ENCODE measurements around the gene TMEM147. TPM values are rescaled to one million over a fixed set of nuclear protein-coding genes. Genes with fewer than 3 reads are reported as not detected.

The TMEM147 gene
- polyA plus RNA-seq, 2 of the 4 experiments (the other 2 are of a cell fraction), result 282 to 335 TPM

- CTCF ChIA-PET, result interaction anchor here (0.7 to 10.4 kb wide), 12 partner anchors 9 to 191 kb away, joined by 3 to 256 read pairs (median 18); partner anchors contain the start of genes DMKN, FFAR1 and FFAR3
- DNase-seq (ENCODE audit: low read depth in 1 of 2, low spot score in 1 of 2) (no peak), ATAC-seq (no peak), FAIRE-seq (no peak)
- TF ChIP-seq ATOH8 (CRISPR knock-in tag; IDR thresholded peaks at IDR 0.05; ENCODE audit: low read depth) (no peak), MAFK (IDR thresholded peaks at IDR 0.05; ENCODE audit: partially characterized antibody) (no peak), NFE2L2 (conservative IDR thresholded peaks at IDR 0.05; ENCODE audit: low read length) (no peak), MYC (IDR thresholded peaks at IDR 0.05; ENCODE audit: borderline replicate concordance, low read length) (no peak), E2F6 (IDR thresholded peaks at IDR 0.05; ENCODE audit: borderline replicate concordance, low read depth) (no peak), TP53 (CRISPR knock-in tag; IDR thresholded peaks at IDR 0.05) (no peak), TFCP2L1 (CRISPR knock-in tag; IDR thresholded peaks at IDR 0.05) (no peak), HOXB13 (CRISPR knock-in tag; IDR thresholded peaks at IDR 0.05; ENCODE audit: low read depth) (no peak), BHLHE40 (IDR thresholded peaks at IDR 0.05; ENCODE audit: low read depth, low read length) (no peak), KDM5A (IDR thresholded peaks at IDR 0.05) (no peak), RAD21 (conservative IDR thresholded peaks at IDR 0.05 in 1 of 2, IDR thresholded peaks at IDR 0.05 in 1 of 2) (no peak), EHMT2 (IDR thresholded peaks at IDR 0.05; ENCODE audit: low read depth) (no peak), POLR2AphosphoS2 (conservative IDR thresholded peaks at IDR 0.05; ENCODE audit: low read length) (no peak), PHF8 (IDR thresholded peaks at IDR 0.05; ENCODE audit: borderline replicate concordance, low read depth) (no peak), FOSL2 (IDR thresholded peaks at IDR 0.05) (no peak), FOSL2 (CRISPR knock-in tag; IDR thresholded peaks at IDR 0.05) (no peak), SMC3 (IDR thresholded peaks at IDR 0.05) (no peak), POLR2A (IDR thresholded peaks at IDR 0.05; ENCODE audit: low read length) (no peak), RNF2 (IDR thresholded peaks at IDR 0.05; ENCODE audit: borderline replicate concordance, low read depth) (no peak)
- Histone ChIP-seq H3K27ac (no peak overlapping the region), H3K4me3 (no peak overlapping the region), H3K4me1 (no peaks in the 10 kb centered on the region; the same call in 2 of the 3 replicates), H3K4me2 (no peak overlapping the region), H3K9me3 (no peaks in the 10 kb centered on the region)
- 62% methylated on average over 14 of the region's 14 CpGs for WGBS (ENCODE audit: missing lambda C conversion rate)
- POLR2A ChIA-PET, result interaction anchor here (2.2 kb wide), 1 partner anchor 13 kb away, joined by 10 read pairs; no protein-coding TSS in a partner anchor
These were observed 48.0 kb upstream of the TMEM147 start for GRCh38 chr19:35497406-35497805.

- CTCF ChIA-PET, result interaction anchor here (0.7 to 10.4 kb wide), 8 partner anchors 8 to 145 kb away, joined by 3 to 256 read pairs (median 34); partner anchors contain the start of genes DMKN, FFAR1 and FFAR3
- no peak for FAIRE-seq
- H3K4me2 ChIP-seq, result no peak overlapping the region
- ATAC-seq, result no peak
- H3K4me3 ChIP-seq, result no peak overlapping the region
- no peak for TF ChIP-seq GATA3 (IDR thresholded peaks at IDR 0.05; ENCODE audit: borderline replicate concordance)
- no peak for TF ChIP-seq JUNB (IDR thresholded peaks at IDR 0.05)
- TF ChIP-seq HES2 (IDR thresholded peaks at IDR 0.05), result no peak
- TF ChIP-seq RARB (CRISPR knock-in tag; IDR thresholded peaks at IDR 0.05), result no peak
- no peak for TF ChIP-seq CEBPB (IDR thresholded peaks at IDR 0.05)
- no peak for TF ChIP-seq ESRRA (IDR thresholded peaks at IDR 0.05; ENCODE audit: borderline replicate concordance, low read length)
- TF ChIP-seq EHMT2 (IDR thresholded peaks at IDR 0.05; ENCODE audit: low read depth), result no peak
- no peak for TF ChIP-seq ZC3H11A (IDR thresholded peaks at IDR 0.05)
- no peak for TF ChIP-seq HEYL (CRISPR knock-in tag; IDR thresholded peaks at IDR 0.05)
- TF ChIP-seq EP300 (IDR thresholded peaks at IDR 0.05), result no peak
- no peak for TF ChIP-seq TP53 (CRISPR knock-in tag; IDR thresholded peaks at IDR 0.05)
- no peak for TF ChIP-seq ATOH8 (CRISPR knock-in tag; IDR thresholded peaks at IDR 0.05; ENCODE audit: low read depth)
- no peak overlapping the region for H3K27ac ChIP-seq
- H3K4me1 ChIP-seq, result no peaks in the 10 kb centered on the region; the same call in 2 of the 3 replicates
- no peak for DNase-seq (ENCODE audit: low read depth in 1 of 2, low spot score in 1 of 2)
- WGBS (ENCODE audit: missing lambda C conversion rate), result 63% methylated on average over 3 of the region's 3 CpGs
- POLR2A ChIA-PET, result interaction anchor here (2.2 kb wide), 1 partner anchor 12 kb away, joined by 10 read pairs; no protein-coding TSS in a partner anchor
- H3K9me3 ChIP-seq, result no peaks in the 10 kb centered on the region
These were observed 47.2 kb upstream of the TMEM147 start for GRCh38 chr19:35498220-35498619.
